Esophagus squamous epithelium (tissue), 5 donors: Measurements from ENCODE around the gene NR2F6. TPM values are rescaled to one million over a fixed set of nuclear protein-coding genes. Genes with fewer than 3 reads are reported as not detected.
A peak's percentile ranks its signal among the peaks of the same experiment; 100 is the strongest.

Source experiments
- DNase-seq: peaks from one replicate; lab custom pipeline; 2025; lab: John Stamatoyannopoulos, UW
- H3K27ac ChIP-seq, 4 donors: fragments of 200-600 bp; sonication (generic); one replicate each; pipeline ENCODE4 v1.5.1; 2016 to 2019; ENCODE audit warnings: mild to moderate bottlenecking in 1 of 4
- H3K27me3 ChIP-seq, 4 donors: fragments of 200-600 bp; sonication (generic); 1 replicate in 3 of 4; 2 replicates in 1 of 4; pipeline versions ENCODE4 v1.5.1 to v1.6.0; 2017 to 2021; ENCODE audit warnings: antibody characterized with exemption in 1 of 4
- H3K36me3 ChIP-seq, 3 donors: fragments of 200-600 bp; sonication (generic); one replicate each; pipeline ENCODE4 v1.5.1; 2016 to 2019
- H3K4me1 ChIP-seq, 3 donors: fragments of 200-600 bp; sonication (generic); one replicate each; pipeline ENCODE4 v1.5.1; 2017 to 2019
- H3K4me3 ChIP-seq, 4 donors: fragments of 200-600 bp; sonication (generic); 1 replicate in 3 of 4; 2 replicates in 1 of 4; pipeline ENCODE4 v1.5.1; 2016 to 2019; ENCODE audit warnings: mild to moderate bottlenecking in 2 of 4, moderate library complexity in 1 of 4
- H3K9me3 ChIP-seq, 3 donors: fragments of 200-600 bp; sonication (generic); one replicate each; pipeline ENCODE4 v1.5.1; 2016 to 2019
- POLR2A ChIP-seq, 4 donors: fragments of 450-650 bp; IDR thresholded peaks; one replicate each; pipeline ENCODE4 v1.6.1; 2017; ENCODE audit warnings: antibody characterized with exemption in 4 of 4, mild to moderate bottlenecking in 4 of 4, moderate library complexity in 3 of 4
- WGBS, 2 donors: methylation state at CpG; one replicate each; pipeline ENCODE4 v1.1.5; 2018; 5-methylcytosine and 5-hydroxymethylcytosine counted together
- intact Hi-C: fragments of 100-400 bp; cut with DNase I; formaldehyde crosslinking; loops from one replicate; pipeline ENCODE4 v1.15.0; 2022
- total RNA-seq, 4 donors: library from RNA; depleted of rRNA; stranded (reverse); fragments of >200 nt; gene quantifications; one replicate each; pipeline ENCODE4 v1.1.0, GENCODE V29; 2016
- TF ChIP-seq, protein P1 (sequence below), 6 experiments: fragments of 450-650 bp in 4 of 6; fragments of 200-600 bp in 2 of 6; sonication (generic) in 2 of 6; IDR thresholded peaks; one replicate each; pipeline ENCODE4 v1.5.1; 2016 to 2019; ENCODE audit warnings: antibody characterized with exemption in 6 of 6, mild to moderate bottlenecking in 4 of 6, moderate library complexity in 4 of 6
- donor health status: DM: yes; HTN: yes; CAD: no.

NR2F6 gene
- total RNA-seq, 4 donors from 2014 or later = 52.8 to 115 (median 82.7) TPM

DNA sequence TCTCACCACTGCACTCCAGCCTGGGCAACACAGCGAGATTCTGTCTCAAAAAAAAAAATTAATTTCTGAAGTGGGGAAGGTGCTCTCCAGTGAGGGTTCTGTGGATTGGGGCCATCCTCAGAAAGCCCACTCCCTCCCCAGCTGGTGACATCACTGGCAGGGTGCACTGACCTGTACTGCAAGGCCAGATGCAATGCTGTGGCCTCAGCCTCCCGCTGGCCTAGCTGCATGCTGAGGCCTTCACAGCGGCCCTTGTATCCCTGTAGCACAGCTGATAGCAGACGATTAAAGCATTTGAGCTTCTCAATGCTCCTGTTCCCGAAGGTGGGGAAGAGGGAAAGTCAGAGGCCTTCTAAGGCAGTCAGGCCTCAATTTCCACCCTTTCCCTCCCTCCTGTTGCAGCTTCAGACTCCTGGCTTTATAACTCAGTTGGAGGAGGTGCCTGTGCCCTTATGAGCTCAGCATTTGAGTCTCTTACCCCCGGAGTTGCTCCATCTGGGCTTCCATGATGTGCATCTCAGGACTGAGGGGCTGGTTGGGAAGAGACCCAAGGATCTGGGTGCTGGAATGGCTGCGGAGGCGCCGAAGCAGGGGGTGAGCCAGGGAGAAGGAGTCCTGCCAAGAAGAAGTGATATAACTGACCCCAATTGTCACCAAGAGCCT is 13.5 kb upstream of the NR2F6 start:
- TF ChIP-seq, protein P1, sequence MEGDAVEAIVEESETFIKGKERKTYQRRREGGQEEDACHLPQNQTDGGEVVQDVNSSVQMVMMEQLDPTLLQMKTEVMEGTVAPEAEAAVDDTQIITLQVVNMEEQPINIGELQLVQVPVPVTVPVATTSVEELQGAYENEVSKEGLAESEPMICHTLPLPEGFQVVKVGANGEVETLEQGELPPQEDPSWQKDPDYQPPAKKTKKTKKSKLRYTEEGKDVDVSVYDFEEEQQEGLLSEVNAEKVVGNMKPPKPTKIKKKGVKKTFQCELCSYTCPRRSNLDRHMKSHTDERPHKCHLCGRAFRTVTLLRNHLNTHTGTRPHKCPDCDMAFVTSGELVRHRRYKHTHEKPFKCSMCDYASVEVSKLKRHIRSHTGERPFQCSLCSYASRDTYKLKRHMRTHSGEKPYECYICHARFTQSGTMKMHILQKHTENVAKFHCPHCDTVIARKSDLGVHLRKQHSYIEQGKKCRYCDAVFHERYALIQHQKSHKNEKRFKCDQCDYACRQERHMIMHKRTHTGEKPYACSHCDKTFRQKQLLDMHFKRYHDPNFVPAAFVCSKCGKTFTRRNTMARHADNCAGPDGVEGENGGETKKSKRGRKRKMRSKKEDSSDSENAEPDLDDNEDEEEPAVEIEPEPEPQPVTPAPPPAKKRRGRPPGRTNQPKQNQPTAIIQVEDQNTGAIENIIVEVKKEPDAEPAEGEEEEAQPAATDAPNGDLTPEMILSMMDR (IDR thresholded peaks at IDR 0.05) = no peak
- no peak for TF ChIP-seq POLR2A (IDR thresholded peaks at IDR 0.05)
- no peak for DNase-seq
- Histone ChIP-seq H3K27ac (no peak overlapping the region), H3K27me3 (no peaks in the 10 kb centered on the region), H3K4me3 (no peak overlapping the region), H3K4me1 (peaks cover 0 to 8% (median 0%) of the 10 kb centered on the region in 3 donors), H3K9me3 (peaks cover 0 to 9% (median 0%) of the 10 kb centered on the region in 3 donors), H3K36me3 (no peaks in the 10 kb centered on the region)
- intact Hi-C loops = no loop called here
- 87 to 98% methylated on average over 5 to 8 of the region's 9 CpGs for WGBS, 2 donors

DNA sequence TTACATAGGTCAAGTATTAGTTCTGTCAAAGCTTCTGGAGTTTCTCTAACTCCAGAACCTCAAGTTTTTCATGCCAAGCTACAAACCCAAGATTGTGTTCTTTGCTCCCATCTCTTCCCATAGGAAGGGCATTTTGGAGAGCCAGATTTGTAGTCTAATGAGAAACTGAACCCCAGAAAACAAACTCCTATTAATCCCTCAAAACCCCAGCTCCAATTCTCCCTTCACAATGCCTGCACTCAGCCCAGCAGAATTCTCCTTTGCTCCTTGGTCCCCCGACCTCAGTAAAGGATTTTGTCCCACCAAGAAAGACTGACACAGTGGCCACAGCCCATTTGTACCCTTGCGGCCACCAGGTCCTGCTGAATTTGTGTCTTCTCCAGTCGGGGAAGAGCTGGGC is 10.4 kb upstream of the NR2F6 start:
- H3K9me3 ChIP-seq = peaks cover 0 to 9% (median 0%) of the 10 kb centered on the region in 3 donors

DNA sequence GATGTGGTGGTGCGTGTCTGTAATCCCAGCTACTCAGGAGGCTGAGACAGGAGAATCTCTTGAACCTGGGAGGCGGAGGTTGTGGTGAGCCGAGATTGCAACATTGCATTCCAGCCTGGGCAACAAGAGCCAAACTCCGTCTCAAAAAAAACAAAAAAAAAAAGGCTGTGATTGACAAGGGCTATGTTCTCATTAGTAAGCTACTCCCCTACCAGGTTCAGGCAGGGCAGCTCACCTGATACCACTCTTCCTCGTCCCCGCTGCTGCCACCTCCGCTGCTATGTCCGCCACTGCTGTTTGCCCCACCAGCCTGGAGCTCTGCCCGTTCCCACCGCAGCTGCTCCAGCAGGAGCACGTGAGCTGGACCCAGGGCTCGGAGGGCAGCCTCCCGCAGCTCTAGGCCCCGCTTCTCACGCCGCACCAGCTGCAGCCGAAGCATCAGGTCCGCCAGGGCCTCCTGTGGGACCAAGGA is 9.5 kb upstream of the NR2F6 start:
- Histone ChIP-seq H3K4me1 (peaks cover 0 to 1% (median 0%) of the 10 kb centered on the region in 3 donors), H3K4me3 (no peak overlapping the region), H3K27me3 (no peaks in the 10 kb centered on the region), H3K36me3 (no peaks in the 10 kb centered on the region), H3K27ac (no peak overlapping the region), H3K9me3 (peaks cover 0 to 9% (median 0%) of the 10 kb centered on the region in 3 donors)
- intact Hi-C loops = no loop called here
- 59 to 66% methylated on average over 5 to 9 of the region's 18 CpGs for WGBS, 2 donors
- DNase-seq = no peak
- TF ChIP-seq POLR2A (IDR thresholded peaks at IDR 0.05) = no peak
- TF ChIP-seq, protein P1 (IDR thresholded peaks at IDR 0.05) = no peak

More for the DNA sequence above, 10.4 kb upstream of the NR2F6 start:
- Histone ChIP-seq H3K36me3 (no peaks in the 10 kb centered on the region), H3K27ac (no peak overlapping the region), H3K27me3 (no peaks in the 10 kb centered on the region), H3K4me3 (no peak overlapping the region), H3K4me1 (peaks cover 0 to 7% (median 0%) of the 10 kb centered on the region in 3 donors)
- TF ChIP-seq, protein P1 (IDR thresholded peaks at IDR 0.05) = no peak
- no peak for TF ChIP-seq POLR2A (IDR thresholded peaks at IDR 0.05)
- intact Hi-C loops = no loop called here
- DNase-seq = no peak
- WGBS, 2 donors = 65 to 68% methylated on average over 2 of the region's 3 CpGs

DNA sequence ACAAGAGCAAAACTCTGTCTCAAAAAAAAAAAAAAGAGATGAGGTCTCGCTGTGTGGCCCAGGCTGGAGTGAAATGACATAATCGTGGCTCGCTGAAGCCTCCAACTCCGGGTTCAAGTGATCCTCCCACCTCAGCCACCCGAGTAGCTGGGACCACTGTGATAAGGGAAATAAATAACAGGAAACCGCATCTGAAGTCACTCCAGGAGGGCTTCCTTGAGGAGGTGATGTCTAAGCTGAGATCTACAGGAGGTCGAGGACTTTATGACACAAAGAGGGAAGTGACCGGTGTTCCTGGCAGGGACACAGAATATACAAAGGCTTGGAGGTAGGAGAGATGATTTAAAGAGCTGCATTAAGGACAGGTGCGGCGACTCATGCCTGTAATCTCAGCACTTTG is 8.9 kb upstream of the NR2F6 start:
- Histone ChIP-seq H3K36me3 (no peaks in the 10 kb centered on the region), H3K9me3 (peaks cover 0 to 7% (median 0%) of the 10 kb centered on the region in 3 donors), H3K27ac (no peak overlapping the region), H3K4me3 (no peak overlapping the region), H3K4me1 (peaks cover 0 to 7% (median 0%) of the 10 kb centered on the region in 3 donors), H3K27me3 (no peaks in the 10 kb centered on the region)
- TF ChIP-seq, protein P1 (IDR thresholded peaks at IDR 0.05) = no peak
- no peak for TF ChIP-seq POLR2A (IDR thresholded peaks at IDR 0.05)
- intact Hi-C loops = no loop called here
- 79 to 85% methylated on average over 8 to 9 of the region's 10 CpGs for WGBS, 2 donors
- DNase-seq = no peak

DNA sequence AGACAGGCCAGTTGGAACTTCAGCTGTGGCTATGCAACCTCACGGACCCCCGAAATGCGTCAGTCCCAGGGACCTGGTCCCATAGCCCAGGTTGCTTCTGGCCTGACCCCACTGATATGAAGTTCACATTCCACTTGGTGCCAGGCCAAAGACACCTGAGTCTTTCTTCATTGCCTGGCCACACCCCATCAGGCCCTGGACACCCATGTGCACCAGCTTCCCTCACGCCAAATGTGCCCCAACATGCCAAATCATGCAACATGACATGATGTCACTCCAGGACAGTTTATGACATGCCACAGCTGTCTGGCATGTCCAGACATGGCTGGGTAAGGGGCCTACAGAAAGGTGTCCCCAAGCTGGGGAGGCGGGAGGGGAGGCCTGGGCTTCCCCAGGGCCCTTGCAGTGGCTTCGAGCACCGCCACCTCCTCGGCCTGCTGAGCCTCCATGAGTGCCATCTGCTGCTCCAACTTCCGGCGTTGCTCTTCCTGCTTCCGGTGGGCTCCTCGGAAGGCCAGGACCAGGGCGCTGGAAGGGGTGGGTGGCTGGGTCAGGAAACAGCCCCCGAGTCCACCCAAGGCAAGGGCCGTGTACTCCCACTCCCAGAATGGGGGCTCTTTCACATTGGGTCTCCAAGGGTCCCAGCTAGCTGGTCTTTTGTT is 4.3 kb upstream of the NR2F6 start:
- no peak for DNase-seq
- H3K9me3 ChIP-seq = no peaks in the 10 kb centered on the region
- no peaks in the 10 kb centered on the region for H3K27me3 ChIP-seq
- peak overlapping the region in 2 of 4 donors; percentile 16 to 94 for H3K27ac ChIP-seq
- H3K36me3 ChIP-seq = no peaks in the 10 kb centered on the region
- intact Hi-C loops = no loop called here
- WGBS, 2 donors = 80 to 93% methylated on average over 6 to 7 of the region's 15 CpGs
- H3K4me1 ChIP-seq = peaks cover 17 to 44% (median 26%) of the 10 kb centered on the region in 3 donors
- no peak for TF ChIP-seq POLR2A (IDR thresholded peaks at IDR 0.05)
- TF ChIP-seq, protein P1 (IDR thresholded peaks at IDR 0.05) = no peak
- H3K4me3 ChIP-seq = no peak overlapping the region
